Endothelial cell of umbilical vein (primary cell): ENCODE data around the gene PLPPR3. TPM values are rescaled to one million over a fixed set of nuclear protein-coding genes. Genes with fewer than 3 reads are reported as not detected.
A peak's percentile ranks its signal among the peaks of the same experiment; 100 is the strongest.

Experiments
- BruUV-seq: library from RNA; stranded (reverse); fragments of 400-500 nt; replicated peaks from 2 replicates; lab custom pipeline; 2021; lab: Mats Ljungman, UMichigan
- CTCF ChIA-PET: fragments of 300-600, 350-600 bp; sonication (Branson Sonifier 250); formaldehyde crosslinking; loops from one replicate; lab custom pipeline; 2021; ENCODE audit warnings: antibody characterized with exemption, inconsistent platforms; lab: Charles Lee
- POLR2A ChIA-PET: fragments of 300-600, 350-600 bp; sonication (Branson Sonifier 250); formaldehyde crosslinking; loops from one replicate; lab custom pipeline; 2021; ENCODE audit warnings: antibody characterized with exemption, inconsistent platforms; lab: Charles Lee
- DNase-seq: peaks from one replicate; pipeline ENCODE4 v3.0.0-alpha.2; 2011; ENCODE audit warnings: low read depth, low spot score
- FAIRE-seq: peaks from 2 replicates; lab custom pipeline; 2011; peaks lifted over from hg19 to GRCh38; lab: Jason Lieb, UNC
- H2AFZ ChIP-seq: 2 replicates; pipeline ENCODE4 v1.6.0; 2012; ENCODE audit warnings: low read depth, low read length, control low read depth, inconsistent platforms
- H3K27ac ChIP-seq: 2 replicates; pipeline ENCODE4 v1.5.1; 2011; ENCODE audit warnings: low read depth, mild to moderate bottlenecking, control low read depth, low read length, moderate library complexity; ENCODE audit not compliant: insufficient read depth
- H3K27me3 ChIP-seq, 2 experiments: 2 replicates each; pipeline versions ENCODE4 v1.6.0 to v1.6.1; 2011; ENCODE audit warnings: low read length in 2 of 2, mixed read lengths in 1 of 2; ENCODE audit not compliant: control insufficient read depth in 2 of 2, insufficient read depth in 2 of 2
- H3K36me3 ChIP-seq, 2 experiments: 2 replicates in 1 of 2; 3 replicates in 1 of 2; pipeline ENCODE4 v1.5.1; 2011; ENCODE audit warnings: low read length in 2 of 2, mild to moderate bottlenecking in 1 of 2, moderate library complexity in 1 of 2; ENCODE audit not compliant: control insufficient read depth in 2 of 2, insufficient read depth in 2 of 2; ENCODE audit errors: extremely low read depth in 1 of 2
- H3K4me1 ChIP-seq: 3 replicates; pipeline ENCODE4 v1.5.1; 2011; ENCODE audit warnings: mild to moderate bottlenecking, low read length; ENCODE audit not compliant: control insufficient read depth, insufficient read depth; ENCODE audit errors: extremely low read depth
- H3K4me2 ChIP-seq: 2 replicates; pipeline ENCODE4 v1.6.1; 2011; ENCODE audit warnings: low read length, control low read depth, mixed read lengths; ENCODE audit not compliant: insufficient read depth
- H3K4me3 ChIP-seq, 3 experiments: fragments of 200-600 bp in 1 of 3; sonication (generic), shearing (Covaris generic) in 1 of 3; replicated peaks in 1 of 3; 2 replicates each; pipeline ENCODE4 v1.5.1; 2011 to 2016; ENCODE audit warnings: control low read depth in 3 of 3, low read length in 3 of 3, mild to moderate bottlenecking in 2 of 3, inconsistent platforms in 1 of 3, low read depth in 1 of 3, moderate library complexity in 1 of 3; ENCODE audit not compliant: insufficient read depth in 1 of 3
- H3K79me2 ChIP-seq: 2 replicates; pipeline ENCODE4 v1.6.0; 2012; ENCODE audit warnings: low read length, inconsistent platforms; ENCODE audit not compliant: control insufficient read depth, insufficient read depth
- H3K9ac ChIP-seq: replicated peaks from 2 replicates; pipeline ENCODE3; 2011; ENCODE audit warnings: low read length, control low read depth; ENCODE audit not compliant: insufficient read depth; ENCODE audit errors: extremely low read depth
- H3K9me1 ChIP-seq: replicated peaks from 3 replicates; pipeline ENCODE4 v1.6.0; 2011; ENCODE audit warnings: mild to moderate bottlenecking, low read length; ENCODE audit not compliant: control insufficient read depth, insufficient read depth; ENCODE audit errors: extremely low read depth
- H3K9me3 ChIP-seq: replicated peaks from 2 replicates; pipeline ENCODE4 v1.5.1; 2012; ENCODE audit warnings: low read length, inconsistent platforms; ENCODE audit not compliant: control insufficient read depth, insufficient read depth
- H4K20me1 ChIP-seq: replicated peaks from 2 replicates; pipeline ENCODE3; 2011; ENCODE audit warnings: mild to moderate bottlenecking, low read length; ENCODE audit not compliant: control insufficient read depth, insufficient read depth; ENCODE audit errors: extremely low read depth
- CTCF ChIP-seq, 2 donors: IDR thresholded peaks; 1 replicate in 1 of 2; 2 replicates in 1 of 2; pipeline ENCODE4 v1.5.1; 2011; ENCODE audit warnings: low read length in 2 of 2, mild to moderate bottlenecking in 2 of 2, moderate library complexity in 2 of 2, control low read depth in 1 of 2, inconsistent platforms in 1 of 2, low read depth in 1 of 2; ENCODE audit not compliant: insufficient read depth in 1 of 2; ENCODE audit errors: extremely low read depth in 1 of 2
- EZH2 ChIP-seq: IDR thresholded peaks from 2 replicates; pipeline ENCODE4 v1.6.1; 2012; ENCODE audit warnings: borderline replicate concordance, low read depth, mild to moderate bottlenecking, moderate library complexity, low read length, inconsistent platforms; ENCODE audit not compliant: severe bottlenecking
- FOS ChIP-seq: IDR thresholded peaks from 2 replicates; pipeline ENCODE4 v1.6.1; 2011; ENCODE audit warnings: mild to moderate bottlenecking, low read length, moderate library complexity, borderline replicate concordance; ENCODE audit not compliant: insufficient read depth
- GATA2 ChIP-seq: IDR thresholded peaks from 2 replicates; pipeline ENCODE4 v1.7.0; 2011; ENCODE audit warnings: low read depth, mild to moderate bottlenecking, moderate library complexity, mixed read lengths, low read length; ENCODE audit not compliant: insufficient read length, insufficient read depth
- JUN ChIP-seq: IDR thresholded peaks from 2 replicates; pipeline ENCODE4 v1.6.1; 2011; ENCODE audit warnings: borderline replicate concordance, low read depth; ENCODE audit not compliant: insufficient read length, insufficient read depth
- MAX ChIP-seq: IDR thresholded peaks from 2 replicates; pipeline ENCODE4 v1.6.1; 2011; ENCODE audit not compliant: insufficient read depth, insufficient read length
- MYC ChIP-seq: IDR thresholded peaks from one replicate; pipeline ENCODE4 v1.6.1; 2011; ENCODE audit warnings: mild to moderate bottlenecking, low read depth, low read length
- POLR2A ChIP-seq: IDR thresholded peaks from 2 replicates; pipeline ENCODE4 v1.6.1; 2012; ENCODE audit warnings: low read depth, mild to moderate bottlenecking, control low read depth, low read length
- POLR2AphosphoS5 ChIP-seq: IDR thresholded peaks from 2 replicates; pipeline ENCODE4 v1.6.1; 2012; ENCODE audit warnings: low read depth, mild to moderate bottlenecking, control low read depth, low read length, moderate library complexity; ENCODE audit not compliant: insufficient read depth
- dilution Hi-C: fragments of 300-500 bp; cut with MboI; formaldehyde crosslinking; loops from one replicate; pipeline ENCODE4 v1.15.0; 2019; ENCODE audit warnings: low sequenced_read_pairs; ENCODE audit not compliant: extremely low pct_ligation_motif_present
- intact Hi-C: fragments of 100-400 bp; cut with micrococcal nuclease; formaldehyde crosslinking; loops from one replicate; pipeline ENCODE4 v1.10.0; 2022
- polyA plus RNA-seq, 4 experiments: library from polyadenylated mRNA; depleted of rRNA in 3 of 4; stranded (reverse) in 3 of 4; unstranded in 1 of 4; fragments of >200 nt; gene quantifications; 2 replicates each; pipeline versions ENCODE4 v1.2.1 to v1.2.3, GENCODE V29; 2011 to 2012; ENCODE audit warnings: missing spikeins in 1 of 4
- total RNA-seq: library from RNA; stranded (reverse); gene quantifications from 2 replicates; pipeline ENCODE4 v1.2.3, GENCODE V29; 2021

The PLPPR3 gene
- total and polyA plus RNA-seq, 2 donors (not counting 3 experiments of a cell fraction or from before 2014, with no cell fraction given): 1.1 to 1.2 TPM

GRCh38 chr19:797528-798414, 24.0 kb downstream of the PLPPR3 start:
- peak overlapping the region; percentile 92 for H3K9ac ChIP-seq
- ChIA-PET CTCF (interaction anchor here (1.0 to 2.0 kb wide), 4 partner anchors 9 to 27 kb away, joined by 3 to 17 read pairs (median 4); no protein-coding TSS in a partner anchor), POLR2A (interaction anchor here (0.5 to 1.3 kb wide), 2 partner anchors 11 to 14 kb away, joined by 4 to 5 read pairs; no protein-coding TSS in a partner anchor)
- FAIRE-seq: no peak
- peak; percentile 80 for DNase-seq
- H3K4me1 ChIP-seq: peaks cover 38% of the 10 kb centered on the region
- peak overlapping the region; percentile 73 for H3K27ac ChIP-seq
- H3K4me2 ChIP-seq: peak overlapping the region; percentile 86
- TF ChIP-seq MAX (no peak), MYC (peak; percentile 79), FOS (no peak), POLR2A (peak; percentile 15), POLR2AphosphoS5 (no peak), CTCF (IDR thresholded peaks at IDR 0.05; ENCODE audit: extremely low read depth in 1 of 2, insufficient read depth in 1 of 2, low read depth in 1 of 2, low read length in 2 of 2) (no peak), EZH2 (no peak), JUN (no peak), GATA2 (no peak)
- intact Hi-C loops (loop anchor here (1.0 to 10.0 kb wide), 4 partner anchors 8 to 447 kb away; partner anchors contain the start of genes ATP5F1D and MIDN), dilution Hi-C loops (no loop called here)
- no peaks in the 10 kb centered on the region for H4K20me1 ChIP-seq
- no peaks in the 10 kb centered on the region for H3K9me1 ChIP-seq
- peaks cover 14 to 16% of the 10 kb centered on the region in 2 experiments for H3K36me3 ChIP-seq
- peak overlapping the region; percentile 84 to 93 (median 87) for H3K4me3 ChIP-seq
- no TSS peak for BruUV-seq
- H3K79me2 ChIP-seq: peaks cover 50% of the 10 kb centered on the region
- H2AFZ ChIP-seq: no peak overlapping the region
- H3K27me3 ChIP-seq: no peaks in the 10 kb centered on the region
- no peaks in the 10 kb centered on the region for H3K9me3 ChIP-seq
